ENCODE data around the gene HAPLN3.

HAPLN3 gene

DNA sequence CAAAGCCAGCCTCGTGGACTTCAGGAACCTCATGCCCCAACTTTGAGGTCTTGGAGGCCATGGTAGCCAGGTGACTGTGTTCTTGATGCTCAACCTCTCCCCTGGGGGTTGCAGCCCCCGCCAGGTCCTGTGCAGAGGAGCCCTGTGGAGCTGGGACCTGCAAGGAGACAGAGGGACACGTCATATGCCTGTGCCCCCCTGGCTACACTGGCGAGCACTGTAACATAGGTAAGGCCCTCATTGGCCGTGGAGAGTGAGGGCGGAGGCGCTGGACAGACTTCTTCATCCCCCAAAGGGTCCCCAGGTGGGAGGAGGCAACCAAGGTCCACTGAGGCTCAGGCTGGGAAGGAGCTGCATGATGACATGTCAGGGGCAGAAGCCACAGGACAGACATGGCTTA is 35.1 kb downstream of the HAPLN3 start:
- no peak for DNase-seq (ENCODE audit: low read depth in 2 of 2)

- no peak for DNase-seq (ENCODE audit: low read depth in 2 of 2)
These were observed 35.8 kb downstream of the HAPLN3 start for GRCh38 chr15:88859550-88859949.

GRCh38 chr15:88858934-88859333 is 36.4 kb downstream of the HAPLN3 start:
- DNase-seq (ENCODE audit: low read depth in 2 of 2), result no peak

- no peak for DNase-seq (ENCODE audit: low read depth in 2 of 2)
These were observed 42.9 kb downstream of the HAPLN3 start for GRCh38 chr15:88852476-88852875.

- DNase-seq (ENCODE audit: low read depth in 2 of 2), result no peak
These were observed 45.8 kb downstream of the HAPLN3 start for GRCh38 chr15:88849376-88850072.

GRCh38 chr15:88848203-88848602 is 47.1 kb downstream of the HAPLN3 start:
- no peak for DNase-seq (ENCODE audit: low read depth in 2 of 2)

GRCh38 chr15:88847144-88847543 is 48.2 kb downstream of the HAPLN3 start:
- no peak for DNase-seq (ENCODE audit: low read depth in 2 of 2)

DNA sequence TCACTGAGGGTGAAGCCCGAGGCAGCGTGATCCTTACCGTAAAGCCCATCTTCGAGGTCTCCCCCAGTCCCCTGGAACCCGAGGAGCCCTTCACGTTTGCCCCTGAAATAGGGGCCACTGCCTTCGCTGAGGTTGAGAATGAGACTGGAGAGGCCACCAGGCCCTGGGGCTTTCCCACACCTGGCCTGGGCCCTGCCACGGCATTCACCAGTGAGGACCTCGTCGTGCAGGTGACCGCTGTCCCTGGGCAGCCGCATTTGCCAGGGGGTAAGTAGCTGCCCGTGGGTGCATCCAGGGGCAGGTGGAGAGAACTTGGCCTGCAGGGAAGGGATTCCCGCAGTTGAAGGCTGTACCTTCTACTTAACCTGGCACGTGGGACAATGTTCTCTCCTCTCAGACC is 49.7 kb downstream of the HAPLN3 start:
- DNase-seq (ENCODE audit: low read depth in 2 of 2), result no peak

DNA sequence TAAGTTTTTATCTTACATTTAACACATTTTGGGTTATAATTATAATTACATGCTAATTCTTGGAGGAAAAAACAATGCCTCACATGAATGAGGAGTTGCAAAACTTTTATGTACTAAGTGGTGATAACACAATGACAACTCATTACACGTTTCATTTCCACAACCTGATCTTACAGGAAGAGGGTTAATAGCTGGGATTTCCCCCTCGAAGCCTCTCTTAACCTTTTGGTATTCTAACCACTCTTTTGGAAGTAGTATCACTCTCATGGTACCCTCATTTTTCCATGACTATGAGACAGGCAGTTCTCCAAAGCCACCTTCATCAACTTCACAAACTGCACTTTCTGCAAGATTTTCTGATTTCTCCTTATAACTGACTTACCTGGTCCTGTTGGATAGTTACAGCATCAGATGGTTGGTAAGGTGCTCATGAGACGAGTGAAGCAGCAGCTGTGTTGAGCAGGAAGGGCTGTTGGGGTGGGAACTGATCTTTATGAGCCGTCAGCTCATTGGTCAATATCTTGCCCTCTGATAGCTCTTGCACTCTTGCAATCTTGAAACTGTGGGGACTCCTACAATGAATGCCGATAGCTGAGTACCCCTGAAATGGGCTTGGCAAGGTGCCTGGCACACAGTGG is 50.5 kb downstream of the HAPLN3 start:
- no peak for DNase-seq (ENCODE audit: low read depth in 2 of 2)

DNA sequence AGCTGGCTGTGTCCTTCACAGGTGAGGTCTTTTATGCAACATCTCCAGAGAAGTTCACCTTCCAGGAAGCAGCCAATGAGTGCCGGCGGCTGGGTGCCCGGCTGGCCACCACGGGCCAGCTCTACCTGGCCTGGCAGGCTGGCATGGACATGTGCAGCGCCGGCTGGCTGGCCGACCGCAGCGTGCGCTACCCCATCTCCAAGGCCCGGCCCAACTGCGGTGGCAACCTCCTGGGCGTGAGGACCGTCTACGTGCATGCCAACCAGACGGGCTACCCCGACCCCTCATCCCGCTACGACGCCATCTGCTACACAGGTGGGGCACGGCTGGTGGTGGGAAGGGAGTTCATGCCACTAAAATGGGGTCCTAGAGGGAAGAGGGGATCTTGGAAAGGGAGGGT is 52.0 kb downstream of the HAPLN3 start:
- no peak for DNase-seq (ENCODE audit: low read depth in 2 of 2)

GRCh38 chr15:88842156-88842555 is 53.2 kb downstream of the HAPLN3 start:
- DNase-seq (ENCODE audit: low read depth in 2 of 2), result no peak

- DNase-seq (ENCODE audit: low read depth in 2 of 2), result no peak
These were observed 54.1 kb downstream of the HAPLN3 start for GRCh38 chr15:88841236-88841635.

GRCh38 chr15:88839961-88840360 is 55.4 kb downstream of the HAPLN3 start:
- no peak for DNase-seq (ENCODE audit: low read depth in 2 of 2)

GRCh38 chr15:88839146-88839545 is 56.2 kb downstream of the HAPLN3 start:
- no peak for DNase-seq (ENCODE audit: low read depth in 2 of 2)

DNA sequence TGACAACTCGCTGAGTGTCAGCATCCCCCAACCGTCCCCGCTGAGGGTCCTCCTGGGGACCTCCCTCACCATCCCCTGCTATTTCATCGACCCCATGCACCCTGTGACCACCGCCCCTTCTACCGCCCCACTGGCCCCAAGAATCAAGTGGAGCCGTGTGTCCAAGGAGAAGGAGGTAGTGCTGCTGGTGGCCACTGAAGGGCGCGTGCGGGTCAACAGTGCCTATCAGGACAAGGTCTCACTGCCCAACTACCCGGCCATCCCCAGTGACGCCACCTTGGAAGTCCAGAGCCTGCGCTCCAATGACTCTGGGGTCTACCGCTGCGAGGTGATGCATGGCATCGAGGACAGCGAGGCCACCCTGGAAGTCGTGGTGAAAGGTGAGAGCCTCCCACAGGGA is 56.7 kb downstream of the HAPLN3 start:
- no peak for DNase-seq (ENCODE audit: low read depth in 2 of 2)

DNA sequence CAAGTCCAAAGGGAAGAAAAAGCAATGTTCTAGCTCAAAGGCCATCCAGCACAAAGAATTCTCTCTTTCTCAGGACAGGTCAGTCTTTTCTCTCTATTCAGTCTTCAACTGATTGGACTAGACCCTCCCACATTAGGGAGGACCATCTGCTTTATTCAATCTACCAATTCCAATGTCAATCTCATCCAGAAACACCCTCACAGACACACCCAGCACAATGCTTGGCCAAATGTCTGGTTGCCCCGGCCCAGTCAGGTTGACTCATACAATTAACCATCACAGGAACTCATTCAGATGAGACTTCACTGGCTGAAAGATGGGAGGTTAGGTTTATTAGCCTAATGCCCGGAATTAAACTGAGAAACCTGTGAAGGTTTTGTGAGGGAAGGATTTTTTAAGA is 59.7 kb downstream of the HAPLN3 start:
- DNase-seq (ENCODE audit: low read depth in 2 of 2), result no peak

DNA sequence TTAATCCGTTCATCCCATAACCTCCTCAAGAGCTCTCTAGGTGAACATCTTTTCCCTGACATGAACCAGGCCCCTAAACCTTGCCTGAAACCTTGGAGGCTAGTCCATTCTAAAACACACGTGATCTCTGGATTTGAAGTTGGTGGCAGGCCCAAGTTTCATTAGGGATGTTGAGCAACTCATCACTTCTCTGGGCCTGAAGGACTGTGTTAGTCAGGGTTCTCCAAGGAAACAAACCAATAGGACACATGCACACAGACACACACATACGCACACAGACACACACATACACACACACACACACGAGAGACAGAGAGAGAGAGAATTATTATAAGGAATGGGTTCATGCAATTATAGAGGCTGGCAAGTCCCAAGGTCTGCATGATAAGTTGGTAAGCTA is 60.2 kb downstream of the HAPLN3 start:
- no peak for DNase-seq (ENCODE audit: low read depth in 2 of 2)

GRCh38 chr15:88834211-88834812 is 61.0 kb downstream of the HAPLN3 start:
- DNase-seq (ENCODE audit: low read depth in 2 of 2), result no peak

GRCh38 chr15:88833731-88834100 is 61.6 kb downstream of the HAPLN3 start:
- DNase-seq (ENCODE audit: low read depth in 2 of 2), result no peak

- no peak for DNase-seq (ENCODE audit: low read depth in 2 of 2)
These were observed 62.3 kb downstream of the HAPLN3 start for GRCh38 chr15:88832820-88833730.

- DNase-seq (ENCODE audit: low read depth in 2 of 2), result no peak
These were observed 65.3 kb downstream of the HAPLN3 start for GRCh38 chr15:88830016-88830415.

- no peak for DNase-seq (ENCODE audit: low read depth in 2 of 2)
These were observed 66.6 kb downstream of the HAPLN3 start for GRCh38 chr15:88828791-88829190.

Measured in activated CD8-positive, alpha-beta memory T cell treated with anti-CD3 and anti-CD28 coated beads for 4 hours (primary cell).